ENCODE results near the gene KCNG4. TPM values are rescaled to one million over a fixed set of nuclear protein-coding genes. Genes with fewer than 3 reads are reported as not detected.

The KCNG4 gene
- total and polyA plus RNA-seq, 4 donors: not detected

DNA sequence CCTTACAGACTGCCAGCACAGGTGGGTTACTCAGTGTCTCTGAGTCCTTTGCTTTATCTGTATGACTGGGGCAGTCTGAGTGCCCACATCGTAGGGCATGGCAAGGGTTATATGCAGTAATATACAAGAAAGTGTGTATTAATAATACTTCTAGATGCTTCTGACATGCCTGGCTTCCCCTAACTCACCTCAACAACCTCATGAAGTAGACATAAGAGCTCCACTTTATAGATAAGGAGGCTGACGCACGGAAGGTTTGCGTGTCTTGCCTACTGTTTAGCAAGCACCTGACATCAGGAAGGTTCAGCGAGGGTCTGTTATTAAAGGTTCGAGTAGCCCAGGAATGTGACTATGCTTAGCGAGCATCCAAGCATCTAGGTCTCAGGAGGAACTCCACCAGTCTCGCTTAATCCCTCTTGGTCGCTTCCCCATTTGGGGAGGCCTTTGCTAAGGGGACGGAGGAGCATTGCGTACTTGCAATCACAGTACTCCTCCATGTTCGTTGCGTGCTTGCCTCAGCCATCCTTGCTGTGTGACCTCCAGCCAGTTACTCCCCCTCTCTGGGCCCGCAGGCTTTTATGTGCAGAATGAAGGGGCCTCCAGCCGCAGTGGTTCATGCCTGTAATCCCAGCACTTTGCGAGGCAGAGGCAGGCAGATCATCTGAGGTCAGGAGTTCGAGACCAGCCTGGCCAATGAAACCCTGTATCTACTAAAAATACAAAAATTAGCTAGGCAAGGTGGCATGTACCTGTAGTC lies 1.6 kb downstream of the KCNG4 start:
- H3K27ac ChIP-seq (ENCODE audit: low read depth in 1 of 2, low read length in 2 of 2): no peak overlapping the region
- H3K27me3 ChIP-seq (ENCODE audit: control insufficient read depth in 4 of 4, insufficient read depth in 4 of 4, low read length in 3 of 4): peaks cover 0 to 4% (median 1%) of the 10 kb centered on the region in 4 donors
- WGBS: 84% methylated on average over 17 of the region's 17 CpGs
- H3K36me3 ChIP-seq (ENCODE audit: control insufficient read depth in 4 of 4, insufficient read depth in 3 of 4, low read depth in 1 of 4, low read length in 3 of 4): no peaks in the 10 kb centered on the region
- no peak overlapping the region for H3K4me3 ChIP-seq (ENCODE audit: low read depth in 1 of 3, low read length in 3 of 3)
- TF ChIP-seq, protein P1, sequence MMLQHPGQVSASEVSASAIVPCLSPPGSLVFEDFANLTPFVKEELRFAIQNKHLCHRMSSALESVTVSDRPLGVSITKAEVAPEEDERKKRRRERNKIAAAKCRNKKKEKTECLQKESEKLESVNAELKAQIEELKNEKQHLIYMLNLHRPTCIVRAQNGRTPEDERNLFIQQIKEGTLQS (IDR thresholded peaks at IDR 0.05): no peak
- TF ChIP-seq, protein P2, sequence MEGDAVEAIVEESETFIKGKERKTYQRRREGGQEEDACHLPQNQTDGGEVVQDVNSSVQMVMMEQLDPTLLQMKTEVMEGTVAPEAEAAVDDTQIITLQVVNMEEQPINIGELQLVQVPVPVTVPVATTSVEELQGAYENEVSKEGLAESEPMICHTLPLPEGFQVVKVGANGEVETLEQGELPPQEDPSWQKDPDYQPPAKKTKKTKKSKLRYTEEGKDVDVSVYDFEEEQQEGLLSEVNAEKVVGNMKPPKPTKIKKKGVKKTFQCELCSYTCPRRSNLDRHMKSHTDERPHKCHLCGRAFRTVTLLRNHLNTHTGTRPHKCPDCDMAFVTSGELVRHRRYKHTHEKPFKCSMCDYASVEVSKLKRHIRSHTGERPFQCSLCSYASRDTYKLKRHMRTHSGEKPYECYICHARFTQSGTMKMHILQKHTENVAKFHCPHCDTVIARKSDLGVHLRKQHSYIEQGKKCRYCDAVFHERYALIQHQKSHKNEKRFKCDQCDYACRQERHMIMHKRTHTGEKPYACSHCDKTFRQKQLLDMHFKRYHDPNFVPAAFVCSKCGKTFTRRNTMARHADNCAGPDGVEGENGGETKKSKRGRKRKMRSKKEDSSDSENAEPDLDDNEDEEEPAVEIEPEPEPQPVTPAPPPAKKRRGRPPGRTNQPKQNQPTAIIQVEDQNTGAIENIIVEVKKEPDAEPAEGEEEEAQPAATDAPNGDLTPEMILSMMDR (IDR thresholded peaks at IDR 0.05; ENCODE audit: low read depth, low read length, missing input control): no peak
- TF ChIP-seq TAF1 (conservative IDR thresholded peaks at IDR 0.05) (no peak), RXRA (IDR thresholded peaks at IDR 0.05) (no peak), FOXA2 (IDR thresholded peaks at IDR 0.05) (no peak), HNF4G (IDR thresholded peaks at IDR 0.05) (no peak), FOXA1 (IDR thresholded peaks at IDR 0.05) (no peak), GABPA (IDR thresholded peaks at IDR 0.05 in 1 of 2, conservative IDR thresholded peaks at IDR 0.05 in 1 of 2) (no peak), RAD21 (IDR thresholded peaks at IDR 0.05) (no peak), SP1 (IDR thresholded peaks at IDR 0.05) (no peak), EGR1 (IDR thresholded peaks at IDR 0.05; ENCODE audit: low read depth in 2 of 2) (no peak), JUND (IDR thresholded peaks at IDR 0.05) (no peak), NR2F2 (IDR thresholded peaks at IDR 0.05) (no peak), HNF4A (conservative IDR thresholded peaks at IDR 0.05) (no peak)
- TF ChIP-seq, protein P3, sequence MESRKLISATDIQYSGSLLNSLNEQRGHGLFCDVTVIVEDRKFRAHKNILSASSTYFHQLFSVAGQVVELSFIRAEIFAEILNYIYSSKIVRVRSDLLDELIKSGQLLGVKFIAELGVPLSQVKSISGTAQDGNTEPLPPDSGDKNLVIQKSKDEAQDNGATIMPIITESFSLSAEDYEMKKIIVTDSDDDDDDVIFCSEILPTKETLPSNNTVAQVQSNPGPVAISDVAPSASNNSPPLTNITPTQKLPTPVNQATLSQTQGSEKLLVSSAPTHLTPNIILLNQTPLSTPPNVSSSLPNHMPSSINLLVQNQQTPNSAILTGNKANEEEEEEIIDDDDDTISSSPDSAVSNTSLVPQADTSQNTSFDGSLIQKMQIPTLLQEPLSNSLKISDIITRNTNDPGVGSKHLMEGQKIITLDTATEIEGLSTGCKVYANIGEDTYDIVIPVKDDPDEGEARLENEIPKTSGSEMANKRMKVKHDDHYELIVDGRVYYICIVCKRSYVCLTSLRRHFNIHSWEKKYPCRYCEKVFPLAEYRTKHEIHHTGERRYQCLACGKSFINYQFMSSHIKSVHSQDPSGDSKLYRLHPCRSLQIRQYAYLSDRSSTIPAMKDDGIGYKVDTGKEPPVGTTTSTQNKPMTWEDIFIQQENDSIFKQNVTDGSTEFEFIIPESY (IDR thresholded peaks at IDR 0.05): no peak
- TF ChIP-seq, protein P4, sequence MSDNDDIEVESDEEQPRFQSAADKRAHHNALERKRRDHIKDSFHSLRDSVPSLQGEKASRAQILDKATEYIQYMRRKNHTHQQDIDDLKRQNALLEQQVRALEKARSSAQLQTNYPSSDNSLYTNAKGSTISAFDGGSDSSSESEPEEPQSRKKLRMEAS (IDR thresholded peaks at IDR 0.05): no peak
- TF ChIP-seq, protein P5, sequence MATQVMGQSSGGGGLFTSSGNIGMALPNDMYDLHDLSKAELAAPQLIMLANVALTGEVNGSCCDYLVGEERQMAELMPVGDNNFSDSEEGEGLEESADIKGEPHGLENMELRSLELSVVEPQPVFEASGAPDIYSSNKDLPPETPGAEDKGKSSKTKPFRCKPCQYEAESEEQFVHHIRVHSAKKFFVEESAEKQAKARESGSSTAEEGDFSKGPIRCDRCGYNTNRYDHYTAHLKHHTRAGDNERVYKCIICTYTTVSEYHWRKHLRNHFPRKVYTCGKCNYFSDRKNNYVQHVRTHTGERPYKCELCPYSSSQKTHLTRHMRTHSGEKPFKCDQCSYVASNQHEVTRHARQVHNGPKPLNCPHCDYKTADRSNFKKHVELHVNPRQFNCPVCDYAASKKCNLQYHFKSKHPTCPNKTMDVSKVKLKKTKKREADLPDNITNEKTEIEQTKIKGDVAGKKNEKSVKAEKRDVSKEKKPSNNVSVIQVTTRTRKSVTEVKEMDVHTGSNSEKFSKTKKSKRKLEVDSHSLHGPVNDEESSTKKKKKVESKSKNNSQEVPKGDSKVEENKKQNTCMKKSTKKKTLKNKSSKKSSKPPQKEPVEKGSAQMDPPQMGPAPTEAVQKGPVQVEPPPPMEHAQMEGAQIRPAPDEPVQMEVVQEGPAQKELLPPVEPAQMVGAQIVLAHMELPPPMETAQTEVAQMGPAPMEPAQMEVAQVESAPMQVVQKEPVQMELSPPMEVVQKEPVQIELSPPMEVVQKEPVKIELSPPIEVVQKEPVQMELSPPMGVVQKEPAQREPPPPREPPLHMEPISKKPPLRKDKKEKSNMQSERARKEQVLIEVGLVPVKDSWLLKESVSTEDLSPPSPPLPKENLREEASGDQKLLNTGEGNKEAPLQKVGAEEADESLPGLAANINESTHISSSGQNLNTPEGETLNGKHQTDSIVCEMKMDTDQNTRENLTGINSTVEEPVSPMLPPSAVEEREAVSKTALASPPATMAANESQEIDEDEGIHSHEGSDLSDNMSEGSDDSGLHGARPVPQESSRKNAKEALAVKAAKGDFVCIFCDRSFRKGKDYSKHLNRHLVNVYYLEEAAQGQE (IDR thresholded peaks at IDR 0.05): no peak
- H3K9ac ChIP-seq (ENCODE audit: low read depth in 1 of 2, low read length in 2 of 2): no peak overlapping the region
- H3K4me1 ChIP-seq (ENCODE audit: control insufficient read depth in 4 of 4, insufficient read depth in 4 of 4, low read length in 3 of 4): no peaks in the 10 kb centered on the region
- no peaks in the 10 kb centered on the region for H3K9me3 ChIP-seq (ENCODE audit: control insufficient read depth in 4 of 4, low read length in 3 of 4)
- DNase-seq (ENCODE audit: low spot score): no peak

Data from liver (tissue), 9 donors.